HG03571 (cell line): ENCODE measurements around the gene SORCS3.

ENCODE experiments used
- ATAC-seq: cut with Tn5 transposase; IDR thresholded peaks from one replicate; pipeline ENCODE4 v1.9.1; 2021; ENCODE audit not compliant: unreplicated experiment

The SORCS3 gene

GRCh38 chr10:105243825-105244224 lies 602.7 kb downstream of the SORCS3 start:
- ATAC-seq: no peak

GRCh38 chr10:105247831-105248499 lies 606.9 kb downstream of the SORCS3 start:
- ATAC-seq: no peak

GRCh38 chr10:105252911-105253310 lies 611.8 kb downstream of the SORCS3 start:
- no peak for ATAC-seq

- no peak for ATAC-seq
Observed at GRCh38 chr10:105253515-105254212, 612.6 kb downstream of the SORCS3 start.

- ATAC-seq: no peak
Observed at GRCh38 chr10:105258036-105258673, 617.1 kb downstream of the SORCS3 start.

- no peak for ATAC-seq
Observed at GRCh38 chr10:105258674-105259065, 617.6 kb downstream of the SORCS3 start.

GRCh38 chr10:105259201-105259600 lies 618.1 kb downstream of the SORCS3 start:
- ATAC-seq: no peak

GRCh38 chr10:105262666-105263065 lies 621.6 kb downstream of the SORCS3 start:
- ATAC-seq: no peak

GRCh38 chr10:105266966-105267539 lies 626.0 kb downstream of the SORCS3 start:
- no peak for ATAC-seq

- no peak for ATAC-seq
Observed at GRCh38 chr10:105268961-105269360, 627.9 kb downstream of the SORCS3 start.

- ATAC-seq: no peak
Observed at GRCh38 chr10:105269689-105270088, 628.6 kb downstream of the SORCS3 start.

GRCh38 chr10:105274556-105275070 lies 633.5 kb downstream of the SORCS3 start:
- ATAC-seq: no peak

GRCh38 chr10:105278439-105278838 lies 637.3 kb downstream of the SORCS3 start:
- no peak for ATAC-seq

- no peak for ATAC-seq
Observed at GRCh38 chr10:105279101-105279500, 638.0 kb downstream of the SORCS3 start.

GRCh38 chr10:105280895-105281294 lies 639.8 kb downstream of the SORCS3 start:
- ATAC-seq: no peak

- no peak for ATAC-seq
Observed at GRCh38 chr10:105284476-105285215, 643.6 kb downstream of the SORCS3 start.

- ATAC-seq: no peak
Observed at GRCh38 chr10:105288026-105288425, 646.9 kb downstream of the SORCS3 start.

- no peak for ATAC-seq
Observed at GRCh38 chr10:105288613-105289012, 647.5 kb downstream of the SORCS3 start.

GRCh38 chr10:105291571-105291970 lies 650.5 kb downstream of the SORCS3 start:
- ATAC-seq: no peak

- no peak for ATAC-seq
Observed at GRCh38 chr10:105292236-105292635, 651.1 kb downstream of the SORCS3 start.
